Gastrocnemius medialis (tissue), 4 donors: ENCODE data around the gene CFAP299. TPM values are rescaled to one million over a fixed set of nuclear protein-coding genes. Genes with fewer than 3 reads are reported as not detected.

ENCODE experiments used
- ATAC-seq, 2 donors: fragments of 150-250 bp; one replicate each; pipeline ENCODE4 v1.9.1; 2016
- DNase-seq, 2 donors: peaks; one replicate each; pipeline ENCODE4 v3.0.0-alpha.2; 2019
- H3K27ac ChIP-seq, 4 donors: fragments of 200-600 bp; sonication (generic); 1 replicate in 1 of 4; 2 replicates in 3 of 4; pipeline ENCODE4 v1.5.1; 2016 to 2018; ENCODE audit warnings: mild to moderate bottlenecking in 2 of 4, moderate library complexity in 1 of 4
- H3K27me3 ChIP-seq, 3 donors: fragments of 200-600 bp; sonication (generic) in 2 of 3; 1 replicate in 1 of 3; 2 replicates in 2 of 3; pipeline versions ENCODE4 v1.5.1 to v1.6.0; 2016 to 2019; ENCODE audit warnings: mild to moderate bottlenecking in 1 of 3, moderate library complexity in 1 of 3
- H3K36me3 ChIP-seq, 2 donors: fragments of 200-600 bp; sonication (generic) in 1 of 2; one replicate each; pipeline ENCODE4 v1.5.1; 2017 to 2018
- H3K4me1 ChIP-seq, 2 donors: fragments of 200-600 bp; sonication (generic) in 1 of 2; one replicate each; pipeline ENCODE4 v1.5.1; 2016 to 2017; ENCODE audit warnings: mild to moderate bottlenecking in 2 of 2
- H3K4me3 ChIP-seq, 4 donors: fragments of 200-600 bp; sonication (generic) in 3 of 4; 1 replicate in 1 of 4; 2 replicates in 3 of 4; pipeline ENCODE4 v1.5.1; 2016 to 2019; ENCODE audit warnings: mild to moderate bottlenecking in 2 of 4
- H3K9me3 ChIP-seq, 3 donors: fragments of 200-600 bp; sonication (generic) in 2 of 3; 1 replicate in 1 of 3; 2 replicates in 2 of 3; pipeline ENCODE4 v1.5.1; 2016 to 2019
- CTCF ChIP-seq, 5 experiments: fragments of 450-650 bp in 3 of 5; fragments of 200-600 bp in 2 of 5; sonication (generic) in 2 of 5; IDR thresholded peaks in 4 of 5; conservative IDR thresholded peaks in 1 of 5; 1 replicate in 4 of 5; 2 replicates in 1 of 5; pipeline ENCODE4 v1.5.1; 2016 to 2019; ENCODE audit warnings: antibody characterized with exemption in 5 of 5, mild to moderate bottlenecking in 3 of 5, moderate library complexity in 3 of 5
- POLR2A ChIP-seq, 2 donors: fragments of 450-650 bp; IDR thresholded peaks; one replicate each; pipeline ENCODE4 v1.6.1; 2017; ENCODE audit warnings: antibody characterized with exemption in 2 of 2, mild to moderate bottlenecking in 2 of 2, moderate library complexity in 2 of 2
- in situ Hi-C, 4 donors: fragments of 200-750 bp; cut with MboI; loops; one replicate each; pipeline versions ENCODE4 v1.15.0 to v1.8.0; 2017; ENCODE audit warnings: low sequenced_read_pairs in 4 of 4
- intact Hi-C: fragments of 100-400 bp; cut with DNase I; formaldehyde crosslinking; loops from one replicate; pipeline ENCODE4 v1.15.1; 2023; ENCODE audit warnings: low total_unique reads
- total RNA-seq, 4 donors: library from RNA; depleted of rRNA; stranded (reverse); fragments of >200 nt; gene quantifications; one replicate each; pipeline versions ENCODE4 v1.1.0 to v1.2.3, GENCODE V29; 2016

The CFAP299 gene
- total RNA-seq, 4 donors from 2014 or later, result not detected

GRCh38 chr4:80839281-80839680, 503.8 kb downstream of the CFAP299 start:
- no peak for TF ChIP-seq CTCF (IDR thresholded peaks at IDR 0.05 in 4 of 5, conservative IDR thresholded peaks at IDR 0.05 in 1 of 5)
- TF ChIP-seq POLR2A (IDR thresholded peaks at IDR 0.05), result no peak
- Histone ChIP-seq H3K27me3 (no peaks in the 10 kb centered on the region), H3K4me1 (no peaks in the 10 kb centered on the region), H3K27ac (no peak overlapping the region), H3K9me3 (no peaks in the 10 kb centered on the region), H3K36me3 (no peaks in the 10 kb centered on the region), H3K4me3 (no peak overlapping the region)
- no peak for DNase-seq
- intact Hi-C loops (no loop called here), in situ Hi-C loops (no loop called here)
- no peak for ATAC-seq

DNA sequence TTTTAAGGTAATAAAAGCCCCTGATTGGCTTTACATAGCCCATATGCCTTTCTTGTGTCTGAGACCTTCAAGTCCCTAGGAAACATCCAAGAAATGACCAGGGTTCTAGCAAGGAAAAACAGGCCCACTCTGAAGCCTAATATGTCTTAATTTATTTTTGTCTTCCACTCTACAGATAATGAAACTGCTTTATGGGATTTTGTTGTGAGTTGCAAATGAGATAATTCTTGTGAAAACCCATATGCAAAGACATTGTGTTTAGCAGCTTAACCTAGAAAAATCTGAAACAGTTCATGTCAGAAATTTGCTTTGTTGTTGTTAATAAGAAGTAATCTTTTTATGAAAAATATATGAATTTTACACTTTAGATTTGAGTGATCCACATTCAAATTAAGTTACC, 504.3 kb downstream of the CFAP299 start:
- H3K27ac ChIP-seq, result no peak overlapping the region
- H3K36me3 ChIP-seq, result no peaks in the 10 kb centered on the region
- no peaks in the 10 kb centered on the region for H3K4me1 ChIP-seq
- intact Hi-C loops, result no loop called here
- no peak for TF ChIP-seq CTCF (IDR thresholded peaks at IDR 0.05 in 4 of 5, conservative IDR thresholded peaks at IDR 0.05 in 1 of 5)
- TF ChIP-seq POLR2A (IDR thresholded peaks at IDR 0.05), result no peak
- DNase-seq (no peak), ATAC-seq (no peak)
- in situ Hi-C loops, result no loop called here
- H3K27me3 ChIP-seq, result no peaks in the 10 kb centered on the region
- no peaks in the 10 kb centered on the region for H3K9me3 ChIP-seq
- no peak overlapping the region for H3K4me3 ChIP-seq

DNA sequence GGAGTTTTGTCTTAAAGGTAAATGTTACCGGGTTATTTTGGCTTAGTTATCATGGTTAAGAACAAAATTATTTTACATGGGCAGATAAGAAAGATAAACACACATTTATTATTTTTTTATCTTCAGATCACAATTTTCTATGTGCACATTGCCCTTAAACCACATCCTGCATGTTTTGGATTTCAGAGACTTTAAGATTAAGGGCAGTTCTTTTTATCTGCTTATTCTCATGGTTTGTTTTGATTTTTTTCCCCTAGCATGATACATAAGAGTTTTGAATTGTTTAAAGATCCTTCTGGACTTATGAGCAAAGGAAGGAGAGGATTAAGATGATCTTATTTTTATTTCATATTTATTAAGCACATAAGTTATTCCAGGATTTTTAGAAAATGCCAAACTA, 504.9 kb downstream of the CFAP299 start:
- no peaks in the 10 kb centered on the region for H3K4me1 ChIP-seq
- H3K27ac ChIP-seq, result no peak overlapping the region
- no peak for DNase-seq
- H3K9me3 ChIP-seq, result no peaks in the 10 kb centered on the region
- H3K4me3 ChIP-seq, result no peak overlapping the region
- in situ Hi-C loops, result no loop called here
- intact Hi-C loops, result no loop called here
- H3K36me3 ChIP-seq, result no peaks in the 10 kb centered on the region
- no peaks in the 10 kb centered on the region for H3K27me3 ChIP-seq
- no peak for ATAC-seq
- TF ChIP-seq CTCF (IDR thresholded peaks at IDR 0.05 in 4 of 5, conservative IDR thresholded peaks at IDR 0.05 in 1 of 5), result no peak
- TF ChIP-seq POLR2A (IDR thresholded peaks at IDR 0.05), result no peak

GRCh38 chr4:80841587-80842281, 506.2 kb downstream of the CFAP299 start:
- H3K36me3 ChIP-seq, result no peaks in the 10 kb centered on the region
- H3K9me3 ChIP-seq, result no peaks in the 10 kb centered on the region
- no peaks in the 10 kb centered on the region for H3K27me3 ChIP-seq
- in situ Hi-C loops (no loop called here), intact Hi-C loops (no loop called here)
- H3K4me3 ChIP-seq, result no peak overlapping the region
- DNase-seq, result no peak
- no peak for ATAC-seq
- H3K4me1 ChIP-seq, result no peaks in the 10 kb centered on the region
- TF ChIP-seq CTCF (IDR thresholded peaks at IDR 0.05 in 4 of 5, conservative IDR thresholded peaks at IDR 0.05 in 1 of 5), result no peak
- no peak for TF ChIP-seq POLR2A (IDR thresholded peaks at IDR 0.05)
- no peak overlapping the region for H3K27ac ChIP-seq

GRCh38 chr4:80846210-80846609, 510.7 kb downstream of the CFAP299 start:
- no peak for TF ChIP-seq POLR2A (IDR thresholded peaks at IDR 0.05)
- TF ChIP-seq CTCF (IDR thresholded peaks at IDR 0.05 in 4 of 5, conservative IDR thresholded peaks at IDR 0.05 in 1 of 5), result no peak
- no peaks in the 10 kb centered on the region for H3K4me1 ChIP-seq
- in situ Hi-C loops (no loop called here), intact Hi-C loops (no loop called here)
- H3K36me3 ChIP-seq, result no peaks in the 10 kb centered on the region
- H3K9me3 ChIP-seq, result no peaks in the 10 kb centered on the region
- H3K27ac ChIP-seq, result no peak overlapping the region
- no peaks in the 10 kb centered on the region for H3K27me3 ChIP-seq
- ATAC-seq, result no peak
- no peak for DNase-seq
- H3K4me3 ChIP-seq, result no peak overlapping the region
